ENCODE results near the gene SEPHS1.

- TF ChIP-seq CTCF (conservative IDR thresholded peaks at IDR 0.05 in 1 of 2, IDR thresholded peaks at IDR 0.05 in 1 of 2; ENCODE audit: extremely low read depth in 1 of 2, insufficient read depth in 1 of 2, low read depth in 1 of 2, low read length in 2 of 2) (no peak), EZH2 (IDR thresholded peaks at IDR 0.05; ENCODE audit: borderline replicate concordance, low read length) (no peak)
Observed at GRCh38 chr10:13356392-13356791, 8.3 kb upstream of the SEPHS1 start.
